H1 (cell line): Measurements from ENCODE around the gene RDH5. TPM values are rescaled to one million over a fixed set of nuclear protein-coding genes. Genes with fewer than 3 reads are reported as not detected.
A peak's percentile ranks its signal among the peaks of the same experiment; 100 is the strongest.

ENCODE experiments used
- CTCF ChIA-PET: fragments of 300-600 bp; sonication (Branson Sonifier 250); formaldehyde crosslinking; loops from one replicate; lab custom pipeline; 2021; ENCODE audit not compliant: partially characterized antibody; lab: Charles Lee
- POLR2A ChIA-PET: fragments of 300-600 bp; sonication (Branson Sonifier 250); formaldehyde crosslinking; loops from one replicate; lab custom pipeline; 2021; ENCODE audit warnings: inconsistent platforms; ENCODE audit not compliant: partially characterized antibody; lab: Charles Lee
- DNase-seq, 2 experiments: peaks; one replicate each; pipeline versions ENCODE4 v3.0.0 to v3.0.0-alpha.2; 2010 to 2022; ENCODE audit warnings: low spot score in 2 of 2, low read depth in 1 of 2, mixed read lengths in 1 of 2
- FAIRE-seq: peaks from 2 replicates; lab custom pipeline; 2011; peaks lifted over from hg19 to GRCh38; lab: Jason Lieb, UNC
- H2AFZ ChIP-seq: 2 replicates; pipeline ENCODE4 v1.8.1; 2012; ENCODE audit warnings: low read length, inconsistent platforms
- H2AK5ac ChIP-seq: 2 replicates; pipeline ENCODE4 v1.6.1; 2013; ENCODE audit warnings: low read depth, low read length
- H2BK120ac ChIP-seq: replicated peaks from 2 replicates; pipeline ENCODE3; 2013; ENCODE audit warnings: low read depth, low read length, inconsistent platforms
- H2BK12ac ChIP-seq: 2 replicates; pipeline ENCODE4 v1.6.1; 2013; ENCODE audit warnings: low read depth, low read length
- H2BK15ac ChIP-seq: 2 replicates; pipeline ENCODE4 v1.6.1; 2013; ENCODE audit warnings: low read length
- H2BK20ac ChIP-seq: 2 replicates; pipeline ENCODE4 v1.6.1; 2013; ENCODE audit warnings: low read length
- H2BK5ac ChIP-seq: 2 replicates; pipeline ENCODE4 v1.6.1; 2013; ENCODE audit warnings: low read depth, low read length
- H3K14ac ChIP-seq: 2 replicates; pipeline ENCODE4 v1.6.1; 2013; ENCODE audit warnings: inconsistent platforms; ENCODE audit not compliant: insufficient read length
- H3K18ac ChIP-seq: 2 replicates; pipeline ENCODE4 v1.6.1; 2013; ENCODE audit warnings: low read length; ENCODE audit errors: extremely low read depth
- H3K23ac ChIP-seq: 2 replicates; pipeline ENCODE4 v1.6.1; 2013; ENCODE audit warnings: inconsistent platforms; ENCODE audit not compliant: insufficient read length
- H3K23me2 ChIP-seq: 2 replicates; pipeline ENCODE4 v1.6.1; 2013; ENCODE audit warnings: low read depth, low read length
- H3K27ac ChIP-seq: 2 replicates; pipeline ENCODE4 v1.6.1; 2011; ENCODE audit warnings: low read depth, low read length, inconsistent platforms
- H3K27me3 ChIP-seq, 4 experiments: replicated peaks in 1 of 4; 1 replicate in 1 of 4; 2 replicates in 3 of 4; pipeline versions ENCODE4 v1.6.1 to v1.8.1; 2011 to 2013; ENCODE audit warnings: low read length in 3 of 4, mild to moderate bottlenecking in 3 of 4, inconsistent platforms in 2 of 4, mixed read lengths in 2 of 4, moderate library complexity in 1 of 4; ENCODE audit not compliant: control insufficient read depth in 3 of 4, insufficient read depth in 3 of 4; ENCODE audit errors: extremely low read depth in 1 of 4
- H3K36me3 ChIP-seq, 4 experiments: 2 replicates each; pipeline versions ENCODE4 v1.6.1 to v1.8.1; 2011 to 2013; ENCODE audit warnings: mild to moderate bottlenecking in 4 of 4, low read length in 3 of 4, moderate library complexity in 2 of 4, control low read depth in 1 of 4, inconsistent platforms in 1 of 4; ENCODE audit not compliant: insufficient read depth in 4 of 4, control insufficient read depth in 2 of 4
- H3K4ac ChIP-seq: replicated peaks from 2 replicates; pipeline ENCODE3; 2013; ENCODE audit warnings: low read length, low read depth, mixed read lengths, inconsistent platforms; ENCODE audit not compliant: insufficient read length
- H3K4me1 ChIP-seq, 4 experiments: replicated peaks in 1 of 4; 1 replicate in 1 of 4; 2 replicates in 3 of 4; pipeline versions ENCODE4 v1.6.1 to v1.8.1; 2011 to 2013; ENCODE audit warnings: low read length in 3 of 4, inconsistent platforms in 2 of 4, mixed read lengths in 1 of 4; ENCODE audit not compliant: insufficient read depth in 4 of 4, control insufficient read depth in 3 of 4
- H3K4me2 ChIP-seq, 2 experiments: 2 replicates each; pipeline versions ENCODE4 v1.6.1 to v1.8.1; 2011 to 2013; ENCODE audit warnings: low read depth in 2 of 2, low read length in 2 of 2, control low read depth in 1 of 2, inconsistent platforms in 1 of 2, mild to moderate bottlenecking in 1 of 2; ENCODE audit not compliant: insufficient read depth in 1 of 2
- H3K4me3 ChIP-seq, 4 experiments: fragments of 200-600, 300-600 bp in 1 of 4; sonication (generic), shearing (Covaris generic), sonication (Bioruptor Twin) in 1 of 4; 2 replicates each; pipeline versions ENCODE4 v1.5.1 to v1.8.1; 2011 to 2016; ENCODE audit warnings: low read length in 4 of 4, low read depth in 3 of 4, control low read depth in 2 of 4, inconsistent platforms in 2 of 4, mild to moderate bottlenecking in 2 of 4, mixed read lengths in 1 of 4, moderate library complexity in 1 of 4; ENCODE audit not compliant: insufficient read depth in 2 of 4; ENCODE audit errors: extremely low read depth in 1 of 4
- H3K56ac ChIP-seq: replicated peaks from 2 replicates; pipeline ENCODE3; 2013; ENCODE audit warnings: low read depth, mild to moderate bottlenecking, mixed read lengths, low read length, inconsistent platforms; ENCODE audit not compliant: insufficient read length
- H3K79me1 ChIP-seq: 2 replicates; pipeline ENCODE4 v1.6.1; 2013; ENCODE audit warnings: low read depth, low read length, control low read depth
- H3K79me2 ChIP-seq, 2 experiments: 2 replicates each; pipeline versions ENCODE4 v1.6.1 to v1.8.1; 2012 to 2013; ENCODE audit warnings: low read length in 2 of 2, mild to moderate bottlenecking in 2 of 2, inconsistent platforms in 1 of 2; ENCODE audit not compliant: insufficient read depth in 2 of 2, control insufficient read depth in 1 of 2
- H3K9ac ChIP-seq, 4 experiments: replicated peaks in 1 of 4; 1 replicate in 1 of 4; 2 replicates in 3 of 4; pipeline versions ENCODE4 v1.6.1 to v1.8.1; 2011 to 2013; ENCODE audit warnings: low read depth in 3 of 4, low read length in 3 of 4, control low read depth in 2 of 4, mild to moderate bottlenecking in 2 of 4, moderate library complexity in 2 of 4, inconsistent platforms in 1 of 4; ENCODE audit errors: extremely low read depth in 1 of 4
- H3K9me3 ChIP-seq, 2 experiments: 2 replicates each; pipeline versions ENCODE4 v1.6.1 to v1.8.1; 2012 to 2013; ENCODE audit warnings: mild to moderate bottlenecking in 2 of 2, moderate library complexity in 2 of 2, control low read depth in 1 of 2, inconsistent platforms in 1 of 2, low read depth in 1 of 2, low read length in 1 of 2, mixed read lengths in 1 of 2; ENCODE audit not compliant: insufficient read depth in 2 of 2
- H4K20me1 ChIP-seq, 2 experiments: replicated peaks in 1 of 2; 2 replicates each; pipeline versions ENCODE3 to v1.8.1; 2011 to 2013; ENCODE audit warnings: inconsistent platforms in 2 of 2, low read length in 2 of 2, mild to moderate bottlenecking in 1 of 2; ENCODE audit not compliant: insufficient read depth in 2 of 2, control insufficient read depth in 1 of 2
- H4K5ac ChIP-seq: 2 replicates; pipeline ENCODE4 v1.6.1; 2013; ENCODE audit warnings: low read length, low read depth, mixed read lengths, inconsistent platforms; ENCODE audit not compliant: insufficient read length
- H4K8ac ChIP-seq: 2 replicates; pipeline ENCODE4 v1.8.0; 2013; ENCODE audit warnings: mild to moderate bottlenecking, moderate library complexity, low read length, inconsistent platforms; ENCODE audit not compliant: insufficient read depth; ENCODE audit errors: extremely low read depth
- H4K91ac ChIP-seq: replicated peaks from 2 replicates; pipeline ENCODE3; 2013; ENCODE audit warnings: low read length, mixed read lengths, inconsistent platforms; ENCODE audit not compliant: insufficient read length
- CEBPB ChIP-seq: IDR thresholded peaks from 2 replicates; pipeline ENCODE4 v1.6.1; 2012; ENCODE audit warnings: low read depth, low read length
- CHD1 ChIP-seq: IDR thresholded peaks from 2 replicates; pipeline ENCODE4 v1.6.1; 2012; ENCODE audit warnings: low read depth, low read length, improper control_type of control experiment
- E2F6 ChIP-seq: IDR thresholded peaks from 2 replicates; pipeline ENCODE4 v1.6.1; 2012; ENCODE audit warnings: inconsistent platforms
- NRF1 ChIP-seq: IDR thresholded peaks from 2 replicates; pipeline ENCODE4 v1.6.1; 2011; ENCODE audit warnings: mild to moderate bottlenecking, low read depth, low read length, improper control_type of control experiment
- POU5F1 ChIP-seq: IDR thresholded peaks from 2 replicates; pipeline ENCODE4 v1.6.1; 2011; ENCODE audit warnings: low read depth, mild to moderate bottlenecking, low read length, moderate library complexity
- SIN3A ChIP-seq, 2 experiments: IDR thresholded peaks in 1 of 2; conservative IDR thresholded peaks in 1 of 2; 2 replicates each; pipeline ENCODE4 v1.6.1; 2011 to 2012; ENCODE audit warnings: low read length in 2 of 2, improper control_type of control experiment in 1 of 2, low read depth in 1 of 2, mild to moderate bottlenecking in 1 of 2
- SIX5 ChIP-seq: IDR thresholded peaks from 2 replicates; pipeline ENCODE4 v1.6.1; 2011; ENCODE audit warnings: mild to moderate bottlenecking, low read depth, low read length
- SP2 ChIP-seq: IDR thresholded peaks from 2 replicates; pipeline ENCODE4 v1.6.1; 2012; ENCODE audit warnings: mild to moderate bottlenecking, low read length, inconsistent platforms
- ZNF274 ChIP-seq: IDR thresholded peaks from 2 replicates; pipeline ENCODE4 v1.7.0; 2012; ENCODE audit warnings: low read length, borderline replicate concordance; ENCODE audit errors: extremely low read depth
- WGBS, 2 experiments: shearing (Covaris generic) in 1 of 2; methylation state at CpG; one replicate each; pipeline versions ENCODE4 v1.1.6 to v1.1.7; 2013 to 2015; ENCODE audit warnings: low lambda C conversion rate in 2 of 2, mixed read lengths in 2 of 2, inconsistent platforms in 1 of 2, low coverage in 1 of 2, missing lambda C conversion rate in 1 of 2; ENCODE audit not compliant: insufficient replicate concordance in 2 of 2, insufficient coverage in 1 of 2, insufficient read length in 1 of 2; ENCODE audit errors: extremely low coverage in 1 of 2, missing lambda C conversion rate in 1 of 2; 5-methylcytosine and 5-hydroxymethylcytosine counted together
- polyA plus RNA-seq, 7 experiments: library from polyadenylated mRNA; depleted of rRNA in 3 of 7; stranded (reverse) in 5 of 7; unstranded in 2 of 7; fragments of >200 nt in 5 of 7; fragments of 200-250 nt in 2 of 7; gene quantifications; 1 replicate in 5 of 7; 2 replicates in 1 of 7; 4 replicates in 1 of 7; pipeline versions ENCODE4 v1.2.1 to v1.2.3, GENCODE V29; 2011 to 2013; ENCODE audit warnings: missing spikeins in 2 of 7, mixed read lengths in 2 of 7
- total RNA-seq: library from RNA; stranded (reverse); fragmentation: NEBNext Ultra II Directional; extraction: Animal tissue kit (Norgen Biotek cat#: 25700); gene quantifications from 2 replicates; pipeline ENCODE4 v1.2.1, GENCODE V29; 2021

RDH5 gene
- total and polyA plus RNA-seq, 2 of the 8 experiments (the other 6 are each of a cell fraction or from before 2014, with no cell fraction given): 4.2 to 6.0 TPM

- no peak for FAIRE-seq
- POLR2A ChIA-PET: interaction anchor here (0.7 to 8.3 kb wide), 14 partner anchors 8 to 127 kb away, joined by 3 to 103 read pairs (median 4); partner anchors contain the start of genes CD63, ITGA7 and MMP19
- peak; percentile 99 for TF ChIP-seq SIN3A (conservative IDR thresholded peaks at IDR 0.05 in 1 of 2, IDR thresholded peaks at IDR 0.05 in 1 of 2; ENCODE audit: low read depth in 1 of 2, low read length in 2 of 2)
- no peak for TF ChIP-seq CHD1
- TF ChIP-seq CEBPB: peak; percentile 75
- TF ChIP-seq E2F6: peak; percentile 78
- TF ChIP-seq SP2: no peak
- TF ChIP-seq NRF1: no peak
- no peak for TF ChIP-seq ZNF274
- no peak for TF ChIP-seq POU5F1
- no peak for TF ChIP-seq SIX5
Measured at GRCh38 chr12:55715833-55716581, 4.2 kb upstream of the RDH5 start, which contains the start of gene BLOC1S1. TSS of gene BLOC1S1 (plus strand) at chr12:55716046. CDS start at chr12:55716052, 6 bp downstream.

More at GRCh38 chr12:55715833-55716581, 4.2 kb upstream of the RDH5 start, which contains the start of gene BLOC1S1:
- H4K91ac ChIP-seq: peak within 1 kb of the TSS; percentile 69
- DNase-seq: peak in 1 of 2 experiments; percentile 98
- H3K14ac ChIP-seq: no peak within 1 kb of the TSS
- H3K4ac ChIP-seq: peak within 1 kb of the TSS; percentile 39
- peak within 1 kb of the TSS; percentile 55 to 76 (median 62) for H3K9ac ChIP-seq
- H4K8ac ChIP-seq: peak within 1 kb of the TSS; percentile 83; the same call in 1 of the 2 replicates
- peaks cover 0 to 2% of the 10 kb centered on the region in 2 experiments for H4K20me1 ChIP-seq
- peaks cover 12% of the 10 kb centered on the region for H3K23me2 ChIP-seq
- H3K23ac ChIP-seq: no peak within 1 kb of the TSS
- CTCF ChIA-PET: interaction anchor here (0.5 to 11.1 kb wide), 12 partner anchors 9 to 170 kb away, joined by 3 to 229 read pairs (median 4); partner anchors contain the start of genes CD63 and ITGA7
- H3K18ac ChIP-seq: peak within 1 kb of the TSS; percentile 95
- peaks cover 5% of the 10 kb centered on the region for H3K79me1 ChIP-seq
- no peaks in the 10 kb centered on the region; a peak in 2 of 7 replicates for H3K27me3 ChIP-seq
- H4K5ac ChIP-seq: peak within 1 kb of the TSS; percentile 83
- H3K79me2 ChIP-seq: peaks cover 0 to 9% of the 10 kb centered on the region in 2 experiments; a peak in 1 of 4 replicates
- H2AFZ ChIP-seq: peak within 1 kb of the TSS; percentile 83
- H2AK5ac ChIP-seq: no peak within 1 kb of the TSS
- H2BK5ac ChIP-seq: peak within 1 kb of the TSS; percentile 88
- H3K56ac ChIP-seq: peak within 1 kb of the TSS; percentile 85
- H3K4me2 ChIP-seq: peak within 1 kb of the TSS; percentile 87 to 89
- peak within 1 kb of the TSS; percentile 77 to 95 (median 87) for H3K4me3 ChIP-seq
- peaks cover 10 to 26% (median 19%) of the 10 kb centered on the region in 4 experiments for H3K4me1 ChIP-seq
- 3% methylated on average over 42 of the region's 42 CpGs; no CpG with 5 or more reads in 1 of the 2 experiments for WGBS, 2 experiments
- 0 out of 2 replicates have a peak within 1 kb of the TSS, but pooled peaks have one; percentile 32 for H2BK20ac ChIP-seq
- 0 out of 8 replicates have a peak, but pooled peaks cover 0 to 4% (median 0%) of the 10 kb centered on the region in 4 experiments for H3K36me3 ChIP-seq
- no peak within 1 kb of the TSS for H2BK120ac ChIP-seq
- H2BK12ac ChIP-seq: peak within 1 kb of the TSS; percentile 77; the same call in 1 of the 2 replicates
- no peaks in the 10 kb centered on the region for H3K9me3 ChIP-seq
- H3K27ac ChIP-seq: peak within 1 kb of the TSS; percentile 63
- H2BK15ac ChIP-seq: peak within 1 kb of the TSS; percentile 75; the same call in 1 of the 2 replicates
